CD4-positive, alpha-beta T cell treated with Interleukin-10 for 1 hour (primary cell): Measurements from ENCODE around the gene MGAT5.
A peak's percentile ranks its signal among the peaks of the same experiment; 100 is the strongest.

Experiments
- DNase-seq: peaks from one replicate; pipeline ENCODE4 v3.0.0-alpha.2; 2020

The MGAT5 gene

GRCh38 chr2:134253804-134254203 is at the start of gene MGAT5:
Gene MGAT5, plus strand, starts transcription at chr2:134254072. Its CDS starts 332 bp downstream, at chr2:134254404.
- no peak for DNase-seq

- no peak for DNase-seq
Observed at GRCh38 chr2:134205087-134205486, 48.8 kb upstream of the MGAT5 start.

- DNase-seq, result no peak
Observed at GRCh38 chr2:134206031-134206430, 47.8 kb upstream of the MGAT5 start.

- DNase-seq, result no peak
Observed at GRCh38 chr2:134206573-134206972, 47.3 kb upstream of the MGAT5 start.

GRCh38 chr2:134207589-134208209 is 46.2 kb upstream of the MGAT5 start:
- peak; percentile 69 for DNase-seq

GRCh38 chr2:134208825-134209224 is 45.0 kb upstream of the MGAT5 start:
- no peak for DNase-seq

- DNase-seq, result no peak
Observed at GRCh38 chr2:134212746-134213145, 41.1 kb upstream of the MGAT5 start.

GRCh38 chr2:134216152-134216829 is 37.6 kb upstream of the MGAT5 start:
- no peak for DNase-seq

GRCh38 chr2:134217351-134217750 is 36.5 kb upstream of the MGAT5 start:
- DNase-seq, result peak; percentile 52

GRCh38 chr2:134217924-134218323 is 35.9 kb upstream of the MGAT5 start:
- peak; percentile 41 for DNase-seq

- DNase-seq, result no peak
Observed at GRCh38 chr2:134218414-134218813, 35.5 kb upstream of the MGAT5 start.

GRCh38 chr2:134218930-134219658 is 34.8 kb upstream of the MGAT5 start:
- DNase-seq, result peak; percentile 50

GRCh38 chr2:134220344-134220974 is 33.4 kb upstream of the MGAT5 start:
- no peak for DNase-seq

- DNase-seq, result no peak
Observed at GRCh38 chr2:134224005-134224404, 29.9 kb upstream of the MGAT5 start.

- no peak for DNase-seq
Observed at GRCh38 chr2:134225173-134225572, 28.7 kb upstream of the MGAT5 start.

GRCh38 chr2:134225841-134226240 is 28.0 kb upstream of the MGAT5 start:
- DNase-seq, result no peak

- no peak for DNase-seq
Observed at GRCh38 chr2:134226601-134227000, 27.3 kb upstream of the MGAT5 start.

- no peak for DNase-seq
Observed at GRCh38 chr2:134227666-134228065, 26.2 kb upstream of the MGAT5 start.

- DNase-seq, result no peak
Observed at GRCh38 chr2:134228493-134228903, 25.4 kb upstream of the MGAT5 start.

GRCh38 chr2:134229540-134229939 is 24.3 kb upstream of the MGAT5 start:
- no peak for DNase-seq

GRCh38 chr2:134230885-134231284 is 23.0 kb upstream of the MGAT5 start:
- DNase-seq, result no peak

- DNase-seq, result no peak
Observed at GRCh38 chr2:134231301-134231964, 22.4 kb upstream of the MGAT5 start.

- no peak for DNase-seq
Observed at GRCh38 chr2:134231965-134232340, 21.9 kb upstream of the MGAT5 start.
